HFF-Myc (cell line): Measurements from ENCODE around the gene FN3KRP.

Experiments
- DNase-seq: peaks from one replicate; pipeline ENCODE4 v3.0.0-alpha.2; 2011; ENCODE audit warnings: low read depth; ENCODE audit errors: extremely low read depth
- H3K4me3 ChIP-seq: replicated peaks from 2 replicates; pipeline ENCODE4 v1.5.1; 2011; ENCODE audit warnings: low read depth, mild to moderate bottlenecking, control low read depth, low read length
- TF ChIP-seq, protein P1 (sequence below): IDR thresholded peaks from 2 replicates; pipeline ENCODE4 v1.5.1; 2012; ENCODE audit warnings: mild to moderate bottlenecking, low read depth, low read length, control low read depth; ENCODE audit errors: missing control alignments

Gene FN3KRP

DNA sequence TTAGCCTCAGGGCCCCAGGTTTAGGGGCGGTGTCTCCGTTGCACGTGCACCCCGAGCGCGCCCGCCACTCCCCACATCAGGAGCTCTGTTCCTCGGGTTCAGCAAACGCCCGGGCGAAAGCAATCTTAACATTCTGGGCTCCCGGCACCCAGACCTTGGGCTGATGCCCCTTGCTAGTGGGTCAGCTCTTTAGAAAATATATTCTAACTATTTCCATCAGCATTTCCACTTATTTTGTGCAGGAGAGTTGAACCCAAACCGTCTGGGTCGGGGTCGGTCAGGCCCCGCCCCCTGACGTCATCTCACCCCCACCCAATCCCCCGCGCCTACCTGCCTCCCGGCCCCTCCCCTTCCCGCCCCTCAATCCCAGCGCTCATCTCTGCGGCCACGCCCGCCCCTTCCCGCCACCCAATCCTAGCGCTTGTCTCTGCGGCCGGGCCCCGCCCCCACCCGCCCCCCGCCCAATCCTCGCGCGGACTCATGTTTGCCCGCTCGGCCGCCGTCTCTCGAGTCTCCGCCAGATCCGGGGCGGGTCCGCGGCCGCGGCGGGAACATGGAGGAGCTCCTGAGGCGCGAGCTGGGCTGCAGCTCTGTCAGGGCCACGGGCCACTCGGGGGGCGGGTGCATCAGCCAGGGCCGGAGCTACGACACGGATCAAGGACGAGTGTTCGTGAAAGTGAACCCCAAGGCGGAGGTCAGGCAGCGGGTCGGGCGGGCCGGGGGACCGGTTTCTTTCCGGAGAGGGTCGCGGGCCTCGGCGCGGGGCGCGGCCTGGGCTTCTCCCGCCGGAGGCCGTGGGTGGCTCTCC, at the start of gene FN3KRP:
TSS of gene FN3KRP (plus strand) at position 504 of the 808 bp plus-strand sequence. CDS start at position 554, 50 bp downstream.
- TF ChIP-seq, protein P1, sequence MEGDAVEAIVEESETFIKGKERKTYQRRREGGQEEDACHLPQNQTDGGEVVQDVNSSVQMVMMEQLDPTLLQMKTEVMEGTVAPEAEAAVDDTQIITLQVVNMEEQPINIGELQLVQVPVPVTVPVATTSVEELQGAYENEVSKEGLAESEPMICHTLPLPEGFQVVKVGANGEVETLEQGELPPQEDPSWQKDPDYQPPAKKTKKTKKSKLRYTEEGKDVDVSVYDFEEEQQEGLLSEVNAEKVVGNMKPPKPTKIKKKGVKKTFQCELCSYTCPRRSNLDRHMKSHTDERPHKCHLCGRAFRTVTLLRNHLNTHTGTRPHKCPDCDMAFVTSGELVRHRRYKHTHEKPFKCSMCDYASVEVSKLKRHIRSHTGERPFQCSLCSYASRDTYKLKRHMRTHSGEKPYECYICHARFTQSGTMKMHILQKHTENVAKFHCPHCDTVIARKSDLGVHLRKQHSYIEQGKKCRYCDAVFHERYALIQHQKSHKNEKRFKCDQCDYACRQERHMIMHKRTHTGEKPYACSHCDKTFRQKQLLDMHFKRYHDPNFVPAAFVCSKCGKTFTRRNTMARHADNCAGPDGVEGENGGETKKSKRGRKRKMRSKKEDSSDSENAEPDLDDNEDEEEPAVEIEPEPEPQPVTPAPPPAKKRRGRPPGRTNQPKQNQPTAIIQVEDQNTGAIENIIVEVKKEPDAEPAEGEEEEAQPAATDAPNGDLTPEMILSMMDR = no peak
- peak; percentile 63 for DNase-seq
- H3K4me3 ChIP-seq = peak within 1 kb of the TSS; percentile 81

- H3K4me3 ChIP-seq = no peak overlapping the region
- DNase-seq = no peak
- TF ChIP-seq, protein P1 = no peak
These were observed 49.4 kb upstream of the FN3KRP start for GRCh38 chr17:82666931-82667667.

DNA sequence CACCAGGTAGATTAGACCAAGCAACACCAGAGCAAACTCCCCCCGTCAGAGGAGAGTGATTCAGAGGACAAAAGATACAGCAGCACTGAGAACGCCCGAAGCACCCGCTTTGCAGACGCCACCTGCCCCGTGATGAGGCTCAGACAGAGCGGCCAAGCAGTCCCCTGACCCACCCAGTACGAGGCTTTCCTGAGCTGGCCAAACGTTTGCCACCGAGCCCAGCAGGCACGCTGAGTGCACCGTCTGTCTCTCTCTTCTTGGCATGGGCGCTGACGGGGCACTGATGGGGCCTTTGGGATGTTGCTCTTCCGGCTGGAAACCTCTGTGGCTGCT, 48.9 kb upstream of the FN3KRP start:
- no peak overlapping the region for H3K4me3 ChIP-seq

DNA sequence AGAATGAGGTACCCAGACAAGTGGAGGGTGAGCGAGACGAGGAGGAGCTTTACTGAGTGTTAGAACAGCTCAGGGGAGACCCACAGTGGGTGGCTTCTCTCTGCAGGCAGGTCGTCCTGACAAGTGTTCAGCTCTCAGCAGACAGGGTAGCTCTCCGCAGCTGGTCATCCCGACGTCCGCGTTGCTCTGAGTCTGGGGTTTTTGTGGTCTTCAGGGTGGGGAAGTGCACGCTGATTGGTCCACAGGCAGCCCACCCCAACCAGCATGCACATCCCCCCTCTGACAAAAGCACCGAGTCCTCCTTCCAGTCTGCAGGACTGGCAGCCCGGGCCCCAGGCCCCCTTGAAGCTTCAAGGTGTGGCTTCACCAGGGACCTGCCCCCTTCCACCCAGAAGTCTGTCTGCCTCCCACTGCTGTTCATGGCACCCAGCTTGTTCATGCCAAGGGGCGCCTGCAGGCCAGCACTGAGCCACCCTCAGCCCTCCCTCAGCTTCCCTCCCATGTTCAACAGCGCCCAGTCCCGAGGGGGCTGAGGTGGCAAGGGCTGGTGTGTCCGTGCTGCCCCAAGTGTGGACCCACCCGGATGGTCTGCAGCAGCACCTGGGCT, 48.4 kb upstream of the FN3KRP start:
- DNase-seq = no peak
- no peak overlapping the region for H3K4me3 ChIP-seq
- TF ChIP-seq, protein P1 = no peak

More for the DNA sequence above, 48.9 kb upstream of the FN3KRP start:
- no peak for DNase-seq
- TF ChIP-seq, protein P1 = no peak

GRCh38 chr17:82668631-82669099, 47.8 kb upstream of the FN3KRP start:
- TF ChIP-seq, protein P1 = peak; percentile 72
- DNase-seq = no peak
- H3K4me3 ChIP-seq = no peak overlapping the region

- TF ChIP-seq, protein P1 = no peak
- H3K4me3 ChIP-seq = no peak overlapping the region
- DNase-seq = no peak
These were observed 45.6 kb upstream of the FN3KRP start for GRCh38 chr17:82670661-82671450.
